ENCODE results near the gene MGRN1. TPM values are rescaled to one million over a fixed set of nuclear protein-coding genes. Genes with fewer than 3 reads are reported as not detected.

Gene MGRN1
- total and polyA plus RNA-seq, 2 of the 13 experiments (the other 11 are each of a cell fraction or from before 2014, with no cell fraction given): 11.9 to 12.6 TPM

- no peak; the same call in 1 of the 2 replicates for TF ChIP-seq ZSCAN22 (CRISPR knock-in tag; IDR thresholded peaks at IDR 0.05)
- TF ChIP-seq ZNF143 (CRISPR knock-in tag; IDR thresholded peaks at IDR 0.05): peak; percentile 97
- peak; percentile 81; the same call in 1 of the 2 replicates for TF ChIP-seq ZNF678 (CRISPR knock-in tag; IDR thresholded peaks at IDR 0.05)
- no peak for TF ChIP-seq ZNF280D (CRISPR knock-in tag; IDR thresholded peaks at IDR 0.05)
- no peak for TF ChIP-seq IRX3 (CRISPR knock-in tag; IDR thresholded peaks at IDR 0.05; ENCODE audit: borderline replicate concordance, low read depth)
- no peak for TF ChIP-seq GLMP (CRISPR knock-in tag; IDR thresholded peaks at IDR 0.05; ENCODE audit: borderline replicate concordance)
- peak; percentile 61; the same call in 1 of the 2 replicates for TF ChIP-seq YEATS2 (CRISPR knock-in tag; IDR thresholded peaks at IDR 0.05; ENCODE audit: borderline replicate concordance)
- TF ChIP-seq HDAC2 (CRISPR knock-in tag; IDR thresholded peaks at IDR 0.05): peak; percentile 66; the same call in 1 of the 2 replicates
- no peak for TF ChIP-seq MEIS1 (CRISPR knock-in tag; IDR thresholded peaks at IDR 0.05; ENCODE audit: borderline replicate concordance)
- TF ChIP-seq HNRNPLL (IDR thresholded peaks at IDR 0.05; ENCODE audit: low read depth, low read length, poor library complexity, severe bottlenecking): peak; percentile 68
- TF ChIP-seq RAD21 (CRISPR knock-in tag; IDR thresholded peaks at IDR 0.05): no peak
- TF ChIP-seq ZNF331 (CRISPR knock-in tag; IDR thresholded peaks at IDR 0.05): peak; percentile 44; the same call in 1 of the 2 replicates
- peak; percentile 88; the same call in 1 of the 2 replicates for TF ChIP-seq SIN3A (IDR thresholded peaks at IDR 0.05; ENCODE audit: borderline replicate concordance, low read depth, low read length)
- peak; percentile 34; the same call in 1 of the 2 replicates for TF ChIP-seq PRDM15 (CRISPR knock-in tag; IDR thresholded peaks at IDR 0.05)
- peak; percentile 40 for TF ChIP-seq TBL1XR1 (IDR thresholded peaks at IDR 0.05; ENCODE audit: borderline replicate concordance, low read length, partially characterized antibody)
- no peak for TF ChIP-seq NR2F6 (IDR thresholded peaks at IDR 0.05)
- 0 out of 2 replicates have a peak, but pooled peaks have one; percentile 20 for TF ChIP-seq NR2F6 (CRISPR knock-in tag; IDR thresholded peaks at IDR 0.05)
- peak; percentile 79; the same call in 1 of the 2 replicates for TF ChIP-seq ZNF747 (CRISPR knock-in tag; IDR thresholded peaks at IDR 0.05; ENCODE audit: borderline replicate concordance)
- TF ChIP-seq ZNF766 (CRISPR knock-in tag; IDR thresholded peaks at IDR 0.05; ENCODE audit: borderline replicate concordance): 0 out of 2 replicates have a peak, but pooled peaks have one; percentile 64
- TF ChIP-seq PPARG (CRISPR knock-in tag; conservative IDR thresholded peaks at IDR 0.05): peak; percentile 56
- TF ChIP-seq CAMTA2 (CRISPR knock-in tag; IDR thresholded peaks at IDR 0.05; ENCODE audit: borderline replicate concordance): no peak
Measured at GRCh38 chr16:4614571-4615383, 9.8 kb upstream of the MGRN1 start, which contains the start of gene UBALD1 (continued).

All from HepG2 (cell line).